Nephron (organoid): ENCODE measurements around the gene ARHGAP29.

Experiments
- H3K27ac Mint-ChIP-seq, 3 experiments: 2 replicates each; pipeline ENCODE4 v1.8.0; 2020; ENCODE audit warnings: mixed read lengths in 3 of 3, mild to moderate bottlenecking in 2 of 3, moderate library complexity in 1 of 3
- H3K27me3 Mint-ChIP-seq: 2 replicates; pipeline ENCODE4 v1.8.0; 2021; ENCODE audit warnings: low read depth, mild to moderate bottlenecking, moderate library complexity, mixed read lengths
- H3K36me3 Mint-ChIP-seq: 2 replicates; pipeline ENCODE4 v1.8.0; 2020; ENCODE audit warnings: low read depth, mixed read lengths
- H3K4me1 Mint-ChIP-seq: 2 replicates; pipeline ENCODE4 v1.8.0; 2020; ENCODE audit warnings: mixed read lengths
- H3K4me3 Mint-ChIP-seq, 3 experiments: 2 replicates each; pipeline ENCODE4 v1.8.0; 2020; ENCODE audit warnings: mild to moderate bottlenecking in 3 of 3, mixed read lengths in 3 of 3, moderate library complexity in 2 of 3
- H3K9me3 Mint-ChIP-seq: 2 replicates; pipeline ENCODE4 v1.8.0; 2020; ENCODE audit warnings: mixed read lengths
- CTCF ChIP-seq, 3 experiments: fragments of 200-600 bp; sonication (generic); IDR thresholded peaks; one replicate each; pipeline ENCODE4 v1.5.0; 2021; ENCODE audit warnings: antibody characterized with exemption in 3 of 3; ENCODE audit not compliant: unreplicated experiment in 3 of 3

ARHGAP29 gene

GRCh38 chr1:94245747-94246438 lies 8.5 kb upstream of the ARHGAP29 start:
- Mint-ChIP-seq H3K4me3 (peak overlapping the region; percentile 83 to 93 (median 91)), H3K36me3 (peaks cover 14% of the 10 kb centered on the region), H3K9me3 (peaks cover 18% of the 10 kb centered on the region), H3K27ac (peak overlapping the region in 1 of 3 experiments; percentile 92), H3K4me1 (no peaks in the 10 kb centered on the region), H3K27me3 (peaks cover 68% of the 10 kb centered on the region)
- no peak for TF ChIP-seq CTCF (IDR thresholded peaks at IDR 0.05; ENCODE audit: unreplicated experiment in 3 of 3)

- H3K27ac Mint-ChIP-seq = no peak overlapping the region
- H3K4me1 Mint-ChIP-seq = no peaks in the 10 kb centered on the region
- no peak for TF ChIP-seq CTCF (IDR thresholded peaks at IDR 0.05; ENCODE audit: unreplicated experiment in 3 of 3)
- H3K36me3 Mint-ChIP-seq = peaks cover 14% of the 10 kb centered on the region
- peaks cover 18% of the 10 kb centered on the region for H3K9me3 Mint-ChIP-seq
- peak overlapping the region in 1 of 3 experiments; percentile 47 for H3K4me3 Mint-ChIP-seq
- peaks cover 67% of the 10 kb centered on the region for H3K27me3 Mint-ChIP-seq
These were observed 7.4 kb upstream of the ARHGAP29 start for GRCh38 chr1:94244816-94245215.

GRCh38 chr1:94243665-94244064 lies 6.3 kb upstream of the ARHGAP29 start:
- H3K4me1 Mint-ChIP-seq = no peaks in the 10 kb centered on the region
- no peak for TF ChIP-seq CTCF (IDR thresholded peaks at IDR 0.05; ENCODE audit: unreplicated experiment in 3 of 3)
- H3K27ac Mint-ChIP-seq = no peak overlapping the region
- H3K36me3 Mint-ChIP-seq = peaks cover 14% of the 10 kb centered on the region
- H3K4me3 Mint-ChIP-seq = peak overlapping the region in 1 of 3 experiments; percentile 23
- peaks cover 67% of the 10 kb centered on the region for H3K27me3 Mint-ChIP-seq
- peaks cover 18% of the 10 kb centered on the region for H3K9me3 Mint-ChIP-seq

- Mint-ChIP-seq H3K4me3 (peak overlapping the region; percentile 4 to 46 (median 40)), H3K36me3 (peaks cover 14% of the 10 kb centered on the region)
These were observed 3.4 kb upstream of the ARHGAP29 start for GRCh38 chr1:94240822-94241221.

GRCh38 chr1:94239796-94240195 lies 2.4 kb upstream of the ARHGAP29 start:
- H3K27ac Mint-ChIP-seq = no peak overlapping the region
- no peak for TF ChIP-seq CTCF (IDR thresholded peaks at IDR 0.05; ENCODE audit: unreplicated experiment in 3 of 3)
- peaks cover 62% of the 10 kb centered on the region for H3K27me3 Mint-ChIP-seq
- H3K4me1 Mint-ChIP-seq = peaks cover 14% of the 10 kb centered on the region
- H3K4me3 Mint-ChIP-seq = peak overlapping the region in 1 of 3 experiments; percentile 19
- H3K36me3 Mint-ChIP-seq = peaks cover 14% of the 10 kb centered on the region
- peaks cover 18% of the 10 kb centered on the region for H3K9me3 Mint-ChIP-seq

More at GRCh38 chr1:94240822-94241221, 3.4 kb upstream of the ARHGAP29 start:
- no peak overlapping the region for H3K27ac Mint-ChIP-seq
- peak; percentile 60 to 70 (median 62) for TF ChIP-seq CTCF (IDR thresholded peaks at IDR 0.05; ENCODE audit: unreplicated experiment in 3 of 3)
- peaks cover 7% of the 10 kb centered on the region for H3K4me1 Mint-ChIP-seq
- H3K27me3 Mint-ChIP-seq = peaks cover 66% of the 10 kb centered on the region
- peaks cover 18% of the 10 kb centered on the region for H3K9me3 Mint-ChIP-seq

GRCh38 chr1:94239051-94239450 lies 1.7 kb upstream of the ARHGAP29 start:
- H3K4me1 Mint-ChIP-seq = peaks cover 21% of the 10 kb centered on the region
- peaks cover 11% of the 10 kb centered on the region for H3K36me3 Mint-ChIP-seq
- H3K27ac Mint-ChIP-seq = no peak overlapping the region
- TF ChIP-seq CTCF (IDR thresholded peaks at IDR 0.05; ENCODE audit: unreplicated experiment in 3 of 3) = no peak
- peaks cover 14% of the 10 kb centered on the region for H3K9me3 Mint-ChIP-seq
- peaks cover 55% of the 10 kb centered on the region for H3K27me3 Mint-ChIP-seq
- H3K4me3 Mint-ChIP-seq = peak overlapping the region; percentile 31 to 85 (median 46)
